Smooth muscle cell (in vitro differentiated cells): ENCODE results near the gene GNL3. TPM values are rescaled to one million over a fixed set of nuclear protein-coding genes. Genes with fewer than 3 reads are reported as not detected.

Source experiments
- DNase-seq: peaks from one replicate; lab custom pipeline; 2025; ENCODE audit not compliant: unreplicated experiment; lab: John Stamatoyannopoulos, UW
- H2AFZ ChIP-seq: fragments of 200-600 bp; sonication (generic); 2 replicates; pipeline ENCODE4 v1.6.0; 2016; ENCODE audit warnings: antibody characterized with exemption, low read depth, mild to moderate bottlenecking
- H3F3A ChIP-seq: fragments of 200-600 bp; sonication (generic); 2 replicates; pipeline ENCODE4 v1.6.0; 2017; ENCODE audit warnings: antibody characterized with exemption, low read depth
- H3K27ac ChIP-seq: fragments of 200-600 bp; sonication (generic); 2 replicates; pipeline ENCODE4 v1.5.1; 2016; ENCODE audit warnings: low read depth, mild to moderate bottlenecking
- H3K27me3 ChIP-seq: fragments of 200-600 bp; sonication (generic); 2 replicates; pipeline ENCODE4 v1.6.1; 2016; ENCODE audit warnings: low read depth, mild to moderate bottlenecking
- H3K36me3 ChIP-seq: fragments of 200-600 bp; sonication (generic); 2 replicates; pipeline ENCODE4 v1.5.1; 2016; ENCODE audit warnings: low read depth
- H3K4me1 ChIP-seq: fragments of 200-600 bp; sonication (generic); 2 replicates; pipeline ENCODE4 v1.5.1; 2016; ENCODE audit warnings: low read depth
- H3K4me2 ChIP-seq: fragments of 200-600 bp; sonication (generic); 2 replicates; pipeline ENCODE4 v1.6.0; 2016; ENCODE audit warnings: mild to moderate bottlenecking
- H3K4me3 ChIP-seq: fragments of 200-600 bp; sonication (generic); 2 replicates; pipeline ENCODE4 v1.5.1; 2016; ENCODE audit warnings: mild to moderate bottlenecking
- H3K79me2 ChIP-seq: fragments of 200-600 bp; sonication (generic); 2 replicates; pipeline ENCODE4 v1.6.0; 2016; ENCODE audit warnings: low read depth, mild to moderate bottlenecking
- H3K9ac ChIP-seq: fragments of 200-600 bp; sonication (generic); 2 replicates; pipeline ENCODE4 v1.6.0; 2016; ENCODE audit warnings: low read depth
- H3K9me3 ChIP-seq: fragments of 200-600 bp; sonication (generic); replicated peaks from 2 replicates; pipeline ENCODE4 v1.5.1; 2016; ENCODE audit warnings: low read depth
- H4K20me1 ChIP-seq: fragments of 200-600 bp; sonication (generic); 2 replicates; pipeline ENCODE4 v1.6.0; 2016; ENCODE audit warnings: low read depth
- CTCF ChIP-seq: fragments of 200-600 bp; sonication (generic); IDR thresholded peaks from 2 replicates; pipeline ENCODE4 v1.5.1; 2017; ENCODE audit warnings: borderline replicate concordance, mild to moderate bottlenecking, antibody characterized with exemption; ENCODE audit not compliant: insufficient read depth, poor library complexity, severe bottlenecking
- WGBS: methylation state at CpG from one replicate; pipeline ENCODE4 v1.1.7; 2016; ENCODE audit warnings: low lambda C conversion rate; 5-methylcytosine and 5-hydroxymethylcytosine counted together
- polyA plus RNA-seq: library from polyadenylated mRNA; unstranded; fragments of >200 nt; fragmentation: Nextera tagmentation; extraction: Ambion mirVana; gene quantifications from 2 replicates; pipeline ENCODE4 v1.2.1, GENCODE V29; 2016
- total RNA-seq: library from RNA; depleted of rRNA; stranded (reverse); fragments of >200 nt; gene quantifications from 2 replicates; pipeline ENCODE4 v1.2.3, GENCODE V29; 2014

The GNL3 gene
- total and polyA plus RNA-seq, 2 experiments from 2014 or later = 106 to 131 TPM

GRCh38 chr3:52683611-52684010, 2.2 kb upstream of the GNL3 start:
- TF ChIP-seq CTCF = no peak
- no peaks in the 10 kb centered on the region for H3K9me3 ChIP-seq
- no peak for DNase-seq
- no peak overlapping the region for H2AFZ ChIP-seq
- H3K4me1 ChIP-seq = peaks cover 24% of the 10 kb centered on the region
- no peak overlapping the region for H3K4me3 ChIP-seq
- WGBS = 97% methylated on average over 6 of the region's 6 CpGs
- peaks cover 11% of the 10 kb centered on the region for H3K36me3 ChIP-seq
- H3K79me2 ChIP-seq = peaks cover 91% of the 10 kb centered on the region
- H3K4me2 ChIP-seq = no peak overlapping the region
- H3K27ac ChIP-seq = no peak overlapping the region
- peaks cover 25% of the 10 kb centered on the region for H4K20me1 ChIP-seq
- H3K9ac ChIP-seq = no peak overlapping the region
- no peaks in the 10 kb centered on the region for H3K27me3 ChIP-seq
- peaks cover 13% of the 10 kb centered on the region for H3F3A ChIP-seq

GRCh38 chr3:52684184-52684583, 1.6 kb upstream of the GNL3 start:
- Histone ChIP-seq H3F3A (peaks cover 18% of the 10 kb centered on the region), H3K4me2 (peak overlapping the region; percentile 97), H3K4me1 (peaks cover 24% of the 10 kb centered on the region), H3K27me3 (no peaks in the 10 kb centered on the region), H3K9ac (no peak overlapping the region), H3K79me2 (peaks cover 92% of the 10 kb centered on the region), H3K4me3 (peak overlapping the region; percentile 99), H3K27ac (peak overlapping the region; percentile 96), H2AFZ (no peak overlapping the region), H3K9me3 (no peaks in the 10 kb centered on the region), H4K20me1 (peaks cover 25% of the 10 kb centered on the region), H3K36me3 (peaks cover 13% of the 10 kb centered on the region)
- DNase-seq = no peak
- 95% methylated on average over 5 of the region's 5 CpGs for WGBS
- no peak for TF ChIP-seq CTCF

GRCh38 chr3:52685285-52685708, 535 bp upstream of the GNL3 start:
- Histone ChIP-seq H3K4me1 (peaks cover 24% of the 10 kb centered on the region), H3K4me3 (peak overlapping the region; percentile 99), H3K9ac (peak overlapping the region; percentile 94), H2AFZ (peak overlapping the region; percentile 61), H3K27ac (peak overlapping the region; percentile 96), H3K27me3 (no peaks in the 10 kb centered on the region), H4K20me1 (peaks cover 24% of the 10 kb centered on the region), H3K4me2 (peak overlapping the region; percentile 97), H3K36me3 (peaks cover 8% of the 10 kb centered on the region), H3K9me3 (no peaks in the 10 kb centered on the region), H3K79me2 (peaks cover 91% of the 10 kb centered on the region), H3F3A (peaks cover 18% of the 10 kb centered on the region)
- no peak for DNase-seq
- under 1% methylated on average over 34 of the region's 41 CpGs for WGBS
- TF ChIP-seq CTCF = no peak

GRCh38 chr3:52688266-52688665, 2.4 kb downstream of the GNL3 start:
- Histone ChIP-seq H3K27ac (peak overlapping the region; percentile 96), H3K9ac (peak overlapping the region; percentile 1), H3K79me2 (peaks cover 63% of the 10 kb centered on the region), H3K4me3 (no peak overlapping the region), H3K36me3 (peaks cover 24% of the 10 kb centered on the region), H3F3A (peaks cover 31% of the 10 kb centered on the region), H2AFZ (no peak overlapping the region), H3K4me1 (peaks cover 24% of the 10 kb centered on the region), H3K4me2 (no peak overlapping the region), H4K20me1 (peaks cover 8% of the 10 kb centered on the region), H3K9me3 (no peaks in the 10 kb centered on the region), H3K27me3 (no peaks in the 10 kb centered on the region)
- TF ChIP-seq CTCF = no peak
- whole genome bisulfite sequencing = 85% methylated on average over 6 of the region's 6 CpGs
- no peak for DNase-seq
